ENCODE data around the gene TCOF1.

TCOF1 gene

DNA sequence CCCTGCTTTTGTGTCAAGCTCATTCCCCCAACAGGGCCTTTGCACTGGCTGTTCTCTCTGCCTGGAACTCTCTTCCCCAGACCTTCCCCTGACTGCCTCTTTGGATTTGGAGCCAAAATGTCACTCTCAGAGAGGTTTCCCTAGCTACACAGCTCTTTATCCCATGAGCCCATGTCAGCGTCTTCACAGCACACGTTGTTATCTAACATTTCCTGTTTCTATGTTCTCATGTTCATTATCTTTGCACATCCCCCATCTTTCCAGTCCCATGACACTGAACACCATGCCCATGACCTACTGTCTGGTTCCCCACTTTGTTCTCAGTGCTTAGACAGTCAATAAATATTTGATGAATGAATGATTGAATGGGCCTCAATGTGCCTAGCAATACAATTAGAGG, 28.5 kb upstream of the TCOF1 start:
- TF ChIP-seq GABPA (IDR thresholded peaks at IDR 0.05; ENCODE audit: low read depth) (no peak), SPI1 (IDR thresholded peaks at IDR 0.05; ENCODE audit: borderline replicate concordance, low read depth) (no peak)
- TF ChIP-seq, protein P1, sequence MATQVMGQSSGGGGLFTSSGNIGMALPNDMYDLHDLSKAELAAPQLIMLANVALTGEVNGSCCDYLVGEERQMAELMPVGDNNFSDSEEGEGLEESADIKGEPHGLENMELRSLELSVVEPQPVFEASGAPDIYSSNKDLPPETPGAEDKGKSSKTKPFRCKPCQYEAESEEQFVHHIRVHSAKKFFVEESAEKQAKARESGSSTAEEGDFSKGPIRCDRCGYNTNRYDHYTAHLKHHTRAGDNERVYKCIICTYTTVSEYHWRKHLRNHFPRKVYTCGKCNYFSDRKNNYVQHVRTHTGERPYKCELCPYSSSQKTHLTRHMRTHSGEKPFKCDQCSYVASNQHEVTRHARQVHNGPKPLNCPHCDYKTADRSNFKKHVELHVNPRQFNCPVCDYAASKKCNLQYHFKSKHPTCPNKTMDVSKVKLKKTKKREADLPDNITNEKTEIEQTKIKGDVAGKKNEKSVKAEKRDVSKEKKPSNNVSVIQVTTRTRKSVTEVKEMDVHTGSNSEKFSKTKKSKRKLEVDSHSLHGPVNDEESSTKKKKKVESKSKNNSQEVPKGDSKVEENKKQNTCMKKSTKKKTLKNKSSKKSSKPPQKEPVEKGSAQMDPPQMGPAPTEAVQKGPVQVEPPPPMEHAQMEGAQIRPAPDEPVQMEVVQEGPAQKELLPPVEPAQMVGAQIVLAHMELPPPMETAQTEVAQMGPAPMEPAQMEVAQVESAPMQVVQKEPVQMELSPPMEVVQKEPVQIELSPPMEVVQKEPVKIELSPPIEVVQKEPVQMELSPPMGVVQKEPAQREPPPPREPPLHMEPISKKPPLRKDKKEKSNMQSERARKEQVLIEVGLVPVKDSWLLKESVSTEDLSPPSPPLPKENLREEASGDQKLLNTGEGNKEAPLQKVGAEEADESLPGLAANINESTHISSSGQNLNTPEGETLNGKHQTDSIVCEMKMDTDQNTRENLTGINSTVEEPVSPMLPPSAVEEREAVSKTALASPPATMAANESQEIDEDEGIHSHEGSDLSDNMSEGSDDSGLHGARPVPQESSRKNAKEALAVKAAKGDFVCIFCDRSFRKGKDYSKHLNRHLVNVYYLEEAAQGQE (IDR thresholded peaks at IDR 0.05; ENCODE audit: insufficient replicate concordance, low read depth) = no peak
- TF ChIP-seq, protein P2, sequence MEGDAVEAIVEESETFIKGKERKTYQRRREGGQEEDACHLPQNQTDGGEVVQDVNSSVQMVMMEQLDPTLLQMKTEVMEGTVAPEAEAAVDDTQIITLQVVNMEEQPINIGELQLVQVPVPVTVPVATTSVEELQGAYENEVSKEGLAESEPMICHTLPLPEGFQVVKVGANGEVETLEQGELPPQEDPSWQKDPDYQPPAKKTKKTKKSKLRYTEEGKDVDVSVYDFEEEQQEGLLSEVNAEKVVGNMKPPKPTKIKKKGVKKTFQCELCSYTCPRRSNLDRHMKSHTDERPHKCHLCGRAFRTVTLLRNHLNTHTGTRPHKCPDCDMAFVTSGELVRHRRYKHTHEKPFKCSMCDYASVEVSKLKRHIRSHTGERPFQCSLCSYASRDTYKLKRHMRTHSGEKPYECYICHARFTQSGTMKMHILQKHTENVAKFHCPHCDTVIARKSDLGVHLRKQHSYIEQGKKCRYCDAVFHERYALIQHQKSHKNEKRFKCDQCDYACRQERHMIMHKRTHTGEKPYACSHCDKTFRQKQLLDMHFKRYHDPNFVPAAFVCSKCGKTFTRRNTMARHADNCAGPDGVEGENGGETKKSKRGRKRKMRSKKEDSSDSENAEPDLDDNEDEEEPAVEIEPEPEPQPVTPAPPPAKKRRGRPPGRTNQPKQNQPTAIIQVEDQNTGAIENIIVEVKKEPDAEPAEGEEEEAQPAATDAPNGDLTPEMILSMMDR (IDR thresholded peaks at IDR 0.05; ENCODE audit: insufficient read depth, low read length) = no peak
- Histone ChIP-seq H3K27me3 (ENCODE audit: insufficient read depth, poor library complexity, severe bottlenecking) (no peaks in the 10 kb centered on the region), H3K4me3 (replicated peaks; ENCODE audit: insufficient read depth, low read length) (no peak overlapping the region), H3K27ac (replicated peaks) (no peak overlapping the region)
- DNase-seq (ENCODE audit: low read depth in 1 of 2, low spot score in 1 of 2) = no peak

DNA sequence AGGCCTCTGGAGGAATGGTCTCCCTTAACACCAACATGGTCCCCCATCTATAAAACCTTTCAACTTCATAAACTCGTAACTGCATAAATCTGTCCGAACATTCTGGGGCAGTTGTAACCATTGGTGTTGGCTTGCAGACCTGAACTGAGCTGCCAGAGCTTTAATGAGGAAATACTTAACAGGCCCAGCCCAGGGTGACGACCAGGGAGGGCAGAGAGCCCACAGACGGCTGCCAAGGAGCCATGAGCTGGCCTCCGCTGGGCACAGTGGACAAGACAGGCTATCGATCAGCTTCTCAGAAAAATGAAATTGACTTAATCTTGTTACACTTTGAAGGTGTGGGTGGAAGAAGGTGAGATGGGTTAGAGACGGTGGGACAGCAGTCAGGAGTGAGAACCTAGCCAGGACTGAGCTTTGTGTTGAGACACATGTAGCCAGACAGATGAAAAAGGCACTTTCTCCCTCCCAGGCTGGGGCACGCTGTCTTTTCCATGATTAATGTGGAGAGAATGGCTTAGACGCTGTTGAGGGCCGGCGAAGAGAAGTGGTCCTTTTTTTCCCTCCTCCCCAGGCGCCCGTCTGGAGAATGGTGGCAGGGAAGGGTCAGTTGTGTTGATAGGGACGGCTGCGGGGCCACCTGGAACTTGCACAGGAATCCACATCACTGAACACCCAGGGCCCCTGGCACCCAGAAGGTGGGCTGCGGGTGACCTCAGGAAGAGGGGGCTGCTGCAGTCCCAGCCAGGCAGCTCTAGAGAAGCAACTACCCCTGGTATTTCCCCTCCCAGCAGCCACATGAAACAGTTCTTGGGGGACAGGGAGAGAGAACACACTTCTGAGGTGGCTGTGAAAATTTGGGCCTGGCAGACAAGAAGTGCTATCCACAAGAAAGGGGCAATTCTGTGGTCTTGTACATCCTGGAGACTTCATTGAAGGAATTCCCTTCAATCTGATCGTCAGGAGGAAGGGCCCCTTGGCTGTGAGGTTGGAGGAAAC, 27.3 kb upstream of the TCOF1 start:
- Histone ChIP-seq H3K27me3 (ENCODE audit: insufficient read depth, poor library complexity, severe bottlenecking) (no peaks in the 10 kb centered on the region), H3K4me3 (replicated peaks; ENCODE audit: insufficient read depth, low read length) (no peak overlapping the region), H3K27ac (replicated peaks) (no peak overlapping the region)
- TF ChIP-seq, protein P2 (IDR thresholded peaks at IDR 0.05; ENCODE audit: insufficient read depth, low read length) = no peak
- TF ChIP-seq, protein P1 (IDR thresholded peaks at IDR 0.05; ENCODE audit: insufficient replicate concordance, low read depth) = no peak
- no peak for TF ChIP-seq POLR2AphosphoS5 (IDR thresholded peaks at IDR 0.05; ENCODE audit: low read depth)
- TF ChIP-seq GABPA (IDR thresholded peaks at IDR 0.05; ENCODE audit: low read depth) = no peak
- TF ChIP-seq SPI1 (IDR thresholded peaks at IDR 0.05; ENCODE audit: borderline replicate concordance, low read depth) = no peak
- no peak for DNase-seq (ENCODE audit: low read depth in 1 of 2, low spot score in 1 of 2)

DNA sequence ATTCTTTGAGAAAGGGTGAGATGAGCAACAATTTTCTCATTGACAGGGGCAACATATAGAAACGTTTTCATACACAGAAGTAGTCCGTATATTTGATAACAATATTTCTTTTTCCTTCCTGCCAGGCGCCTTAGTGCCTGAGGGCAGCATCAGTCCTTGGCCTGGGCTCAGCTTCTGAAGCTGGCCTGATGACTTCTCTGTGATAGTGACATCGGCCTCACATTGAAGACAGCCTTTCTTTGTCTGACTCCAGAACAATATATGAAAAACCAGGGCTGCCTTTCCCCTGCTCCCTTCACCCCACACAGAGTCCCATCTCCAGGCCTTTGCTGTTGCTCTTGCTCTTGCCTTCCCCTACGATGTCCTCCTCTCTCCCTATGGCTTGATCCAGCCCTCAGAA, 24.1 kb upstream of the TCOF1 start:
- no peak for DNase-seq (ENCODE audit: low read depth in 1 of 2, low spot score in 1 of 2)
- TF ChIP-seq, protein P2 (IDR thresholded peaks at IDR 0.05; ENCODE audit: insufficient read depth, low read length) = no peak
- TF ChIP-seq POLR2AphosphoS5 (IDR thresholded peaks at IDR 0.05; ENCODE audit: low read depth) (no peak), GABPA (IDR thresholded peaks at IDR 0.05; ENCODE audit: low read depth) (no peak), SPI1 (IDR thresholded peaks at IDR 0.05; ENCODE audit: borderline replicate concordance, low read depth) (no peak)
- TF ChIP-seq, protein P1 (IDR thresholded peaks at IDR 0.05; ENCODE audit: insufficient replicate concordance, low read depth) = no peak

More for the DNA sequence above, 24.1 kb upstream of the TCOF1 start:
- no peaks in the 10 kb centered on the region for H3K27me3 ChIP-seq (ENCODE audit: insufficient read depth, poor library complexity, severe bottlenecking)
- no peak overlapping the region for H3K4me3 ChIP-seq (replicated peaks; ENCODE audit: insufficient read depth, low read length)
- H3K27ac ChIP-seq (replicated peaks) = no peak overlapping the region
